SK-N-SH (cell line): Measurements from ENCODE around the gene WDR82. TPM values are rescaled to one million over a fixed set of nuclear protein-coding genes. Genes with fewer than 3 reads are reported as not detected.

ENCODE experiments used
- CTCF ChIA-PET: fragments of 300-600, 350-600 bp; formaldehyde crosslinking; extraction: SDS; loops from one replicate; lab custom pipeline; 2021; lab: Yijun Ruan, JAX
- POLR2A ChIA-PET: fragments of 350-600 bp; sonication (Branson Sonifier 250); formaldehyde crosslinking; extraction: SDS; loops from one replicate; lab custom pipeline; 2020; ENCODE audit warnings: antibody characterized with exemption, inconsistent platforms; lab: Yijun Ruan, JAX
- DNase-seq: peaks from one replicate; pipeline ENCODE4 v3.0.0; 2012
- H2AFZ ChIP-seq: fragments of 200-600 bp; sonication (generic); 2 replicates; pipeline ENCODE4 v1.8.1; 2016; ENCODE audit warnings: antibody characterized with exemption, mild to moderate bottlenecking, low read depth
- H3F3A ChIP-seq: fragments of 200-600 bp; sonication (generic); replicated peaks from 2 replicates; pipeline ENCODE3; 2016; ENCODE audit warnings: antibody characterized with exemption, mild to moderate bottlenecking; ENCODE audit not compliant: insufficient read depth
- H3K27ac ChIP-seq, 2 experiments: fragments of 200-500 bp in 1 of 2; fragments of 200-600 bp in 1 of 2; sonication (Bioruptor generic) in 1 of 2; sonication (generic), shearing (Covaris generic) in 1 of 2; 2 replicates each; pipeline versions ENCODE4 v1.5.1 to v1.6.1; 2014 to 2016; ENCODE audit warnings: low read depth in 2 of 2, inconsistent platforms in 1 of 2, low read length in 1 of 2, mild to moderate bottlenecking in 1 of 2, mixed read lengths in 1 of 2
- H3K27me3 ChIP-seq: fragments of 200-600 bp; sonication (generic), shearing (Covaris generic); 2 replicates; pipeline ENCODE4 v1.6.1; 2016; ENCODE audit warnings: mixed run types; ENCODE audit not compliant: insufficient read depth
- H3K36me3 ChIP-seq, 2 experiments: fragments of 200-500 bp in 1 of 2; fragments of 200-600 bp in 1 of 2; sonication (Bioruptor generic) in 1 of 2; sonication (generic) in 1 of 2; replicated peaks in 1 of 2; 2 replicates each; pipeline versions ENCODE3 to v1.5.1; 2014 to 2016; ENCODE audit warnings: low read length in 1 of 2, mild to moderate bottlenecking in 1 of 2; ENCODE audit not compliant: insufficient read depth in 2 of 2, control insufficient read depth in 1 of 2
- H3K4me1 ChIP-seq, 2 experiments: fragments of 200-500 bp in 1 of 2; fragments of 200-600 bp in 1 of 2; sonication (Bioruptor generic) in 1 of 2; sonication (generic), shearing (Covaris generic) in 1 of 2; 2 replicates each; pipeline versions ENCODE4 v1.5.1 to v1.6.1; 2014 to 2016; ENCODE audit warnings: low read depth in 1 of 2, low read length in 1 of 2, mixed run types in 1 of 2; ENCODE audit not compliant: insufficient read depth in 2 of 2, control insufficient read depth in 1 of 2
- H3K4me2 ChIP-seq: fragments of 200-600 bp; sonication (generic), shearing (Covaris generic); 2 replicates; pipeline ENCODE4 v1.6.1; 2017; ENCODE audit warnings: mixed run types
- H3K4me3 ChIP-seq, 2 experiments: fragments of 200-500 bp in 1 of 2; fragments of 200-600 bp in 1 of 2; sonication (Bioruptor generic) in 1 of 2; sonication (generic), shearing (Covaris generic) in 1 of 2; 2 replicates each; pipeline versions ENCODE4 v1.5.1 to v1.8.1; 2014 to 2016; ENCODE audit warnings: low read depth in 2 of 2, inconsistent platforms in 1 of 2, low read length in 1 of 2, mild to moderate bottlenecking in 1 of 2, mixed read lengths in 1 of 2, moderate library complexity in 1 of 2
- H3K79me2 ChIP-seq: fragments of 200-600 bp; sonication (generic); 2 replicates; pipeline ENCODE4 v1.8.1; 2017; ENCODE audit warnings: mild to moderate bottlenecking; ENCODE audit not compliant: insufficient read depth
- H3K9ac ChIP-seq: fragments of 200-600 bp; sonication (generic); 2 replicates; pipeline ENCODE4 v1.6.1; 2017; ENCODE audit warnings: mixed run types
- H3K9me2 ChIP-seq: fragments of 200-600 bp; sonication (generic); 2 replicates; pipeline ENCODE4 v1.6.1; 2017; ENCODE audit warnings: mixed run types
- H3K9me3 ChIP-seq: fragments of 200-600 bp; sonication (generic); 2 replicates; pipeline ENCODE4 v1.6.1; 2017; ENCODE audit warnings: mixed run types, mild to moderate bottlenecking, moderate library complexity
- H4K20me1 ChIP-seq: fragments of 200-600 bp; sonication (generic); 2 replicates; pipeline ENCODE4 v1.6.1; 2017; ENCODE audit warnings: mild to moderate bottlenecking, mixed run types; ENCODE audit not compliant: insufficient read depth
- CHD2 ChIP-seq: fragments of 150-350 bp; IDR thresholded peaks from 2 replicates; pipeline ENCODE4 v1.6.1; 2018; ENCODE audit warnings: low read length; ENCODE audit not compliant: partially characterized antibody
- EP300 ChIP-seq, 2 experiments: IDR thresholded peaks; 2 replicates each; pipeline versions ENCODE4 v1.4.0 to v1.6.1; 2012; ENCODE audit warnings: borderline replicate concordance in 1 of 2, low read depth in 1 of 2, low read length in 1 of 2
- FOXJ3 ChIP-seq: sonication (generic); formaldehyde crosslinking; IDR thresholded peaks from 2 replicates; pipeline ENCODE4 v1.5.1; 2020; ENCODE audit warnings: mild to moderate bottlenecking, missing genetic modification reagents
- FOXM1 ChIP-seq: IDR thresholded peaks from 2 replicates; pipeline ENCODE4 v1.4.0; 2012; ENCODE audit warnings: low read depth, mild to moderate bottlenecking
- JUND ChIP-seq: IDR thresholded peaks from 2 replicates; pipeline ENCODE4 v1.4.0; 2012
- NFIC ChIP-seq: IDR thresholded peaks from 2 replicates; pipeline ENCODE4 v1.4.0; 2012; ENCODE audit warnings: borderline replicate concordance
- NRF1 ChIP-seq: IDR thresholded peaks from 2 replicates; pipeline ENCODE4 v1.6.1; 2012; ENCODE audit warnings: low read depth, mild to moderate bottlenecking, low read length
- RAD21 ChIP-seq: IDR thresholded peaks from 2 replicates; pipeline ENCODE4 v1.6.1; 2012; ENCODE audit warnings: mild to moderate bottlenecking, low read length
- RCOR1 ChIP-seq: fragments of 150-350 bp; IDR thresholded peaks from 2 replicates; pipeline ENCODE4 v1.6.1; 2017; ENCODE audit warnings: antibody characterized with exemption, low read length
- RFX5 ChIP-seq: IDR thresholded peaks from 2 replicates; pipeline ENCODE4 v1.6.1; 2012; ENCODE audit warnings: mild to moderate bottlenecking, improper control_type of control experiment, low read length
- SIN3A ChIP-seq: IDR thresholded peaks from 2 replicates; pipeline ENCODE4 v1.6.1; 2012; ENCODE audit warnings: low read depth, mild to moderate bottlenecking, low read length, moderate library complexity, borderline replicate concordance
- WGBS: methylation state at CpG from one replicate; pipeline ENCODE4 v1.1.6; 2017; ENCODE audit warnings: low lambda C conversion rate; 5-methylcytosine and 5-hydroxymethylcytosine counted together
- polyA plus RNA-seq, 3 experiments: library from polyadenylated mRNA; depleted of rRNA; stranded (reverse); fragments of >200 nt; gene quantifications; 2 replicates each; pipeline ENCODE4 v1.2.3, GENCODE V29; 2012
- TF ChIP-seq, protein P1 (sequence below): fragments of 150-350 bp; IDR thresholded peaks from 2 replicates; pipeline ENCODE4 v1.6.1; 2016; ENCODE audit warnings: mild to moderate bottlenecking, low read depth, low read length

WDR82 gene
- polyA plus RNA-seq, 1 of the 3 experiments (the other 2 are of a cell fraction): 41.2 TPM

- POLR2A ChIA-PET: interaction anchor here (1.0 kb wide), 1 partner anchor 24 kb away, joined by 3 read pairs; the partner anchor contains the start of gene WDR82
- H4K20me1 ChIP-seq: no peaks in the 10 kb centered on the region
- no peaks in the 10 kb centered on the region for H3K9me2 ChIP-seq
- H3K36me3 ChIP-seq: peaks cover 45 to 64% of the 10 kb centered on the region in 2 experiments
- no peak overlapping the region for H3K4me3 ChIP-seq
- CTCF ChIA-PET: interaction anchor here (0.8 to 2.7 kb wide), 2 partner anchors 22 to 33 kb away, joined by 4 to 9 read pairs; no protein-coding TSS in a partner anchor
- no peak overlapping the region for H3K27ac ChIP-seq
- H2AFZ ChIP-seq: no peak overlapping the region
- 94% methylated on average over 10 of the region's 12 CpGs for WGBS
- no peaks in the 10 kb centered on the region for H3K27me3 ChIP-seq
- H3K9me3 ChIP-seq: no peaks in the 10 kb centered on the region
- H3K79me2 ChIP-seq: peaks cover 23% of the 10 kb centered on the region
- H3F3A ChIP-seq: peaks cover 19% of the 10 kb centered on the region
- DNase-seq: no peak
- H3K4me1 ChIP-seq: peaks cover 0 to 8% of the 10 kb centered on the region in 2 experiments; a peak in 1 of 4 replicates
- TF ChIP-seq NRF1 (no peak), NFIC (no peak), RCOR1 (no peak), RAD21 (no peak), FOXM1 (no peak), FOXJ3 (CRISPR knock-in tag) (no peak)
- H3K4me2 ChIP-seq: no peak overlapping the region
- H3K9ac ChIP-seq: no peak overlapping the region
Measured at GRCh38 chr3:52253314-52254304, 24.8 kb downstream of the WDR82 start.

- CTCF ChIA-PET: interaction anchor here (1.0 to 1.9 kb wide), 4 partner anchors 10 to 248 kb away, joined by 3 to 6 read pairs (median 4); no protein-coding TSS in a partner anchor
- no peaks in the 10 kb centered on the region for H3K27me3 ChIP-seq
- WGBS: 71% methylated on average over 1 of the region's 1 CpG
Measured at GRCh38 chr3:52250122-52250521, 28.3 kb downstream of the WDR82 start.

More at GRCh38 chr3:52250122-52250521, 28.3 kb downstream of the WDR82 start:
- peaks cover 2 to 26% of the 10 kb centered on the region in 2 experiments; a peak in 2 of 4 replicates for H3K4me1 ChIP-seq
- H3K36me3 ChIP-seq: peaks cover 19 to 32% of the 10 kb centered on the region in 2 experiments
- peaks cover 31% of the 10 kb centered on the region for H3F3A ChIP-seq
- H3K4me3 ChIP-seq: no peak overlapping the region
- TF ChIP-seq, protein P1, sequence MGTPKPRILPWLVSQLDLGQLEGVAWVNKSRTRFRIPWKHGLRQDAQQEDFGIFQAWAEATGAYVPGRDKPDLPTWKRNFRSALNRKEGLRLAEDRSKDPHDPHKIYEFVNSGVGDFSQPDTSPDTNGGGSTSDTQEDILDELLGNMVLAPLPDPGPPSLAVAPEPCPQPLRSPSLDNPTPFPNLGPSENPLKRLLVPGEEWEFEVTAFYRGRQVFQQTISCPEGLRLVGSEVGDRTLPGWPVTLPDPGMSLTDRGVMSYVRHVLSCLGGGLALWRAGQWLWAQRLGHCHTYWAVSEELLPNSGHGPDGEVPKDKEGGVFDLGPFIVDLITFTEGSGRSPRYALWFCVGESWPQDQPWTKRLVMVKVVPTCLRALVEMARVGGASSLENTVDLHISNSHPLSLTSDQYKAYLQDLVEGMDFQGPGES: no peak
- TF ChIP-seq JUND (no peak), NRF1 (no peak), CHD2 (no peak), RFX5 (no peak), EP300 (IDR thresholded peaks at IDR 0.05; ENCODE audit: borderline replicate concordance in 1 of 2, low read depth in 1 of 2, low read length in 1 of 2) (no peak), SIN3A (no peak)
- no peak for DNase-seq
- no peaks in the 10 kb centered on the region for H4K20me1 ChIP-seq
- no peak overlapping the region for H3K9ac ChIP-seq
- H3K9me3 ChIP-seq: no peaks in the 10 kb centered on the region
- no peak overlapping the region for H2AFZ ChIP-seq
- no peak overlapping the region for H3K4me2 ChIP-seq
- peaks cover 3% of the 10 kb centered on the region for H3K79me2 ChIP-seq
- H3K27ac ChIP-seq: no peak overlapping the region
- no peaks in the 10 kb centered on the region for H3K9me2 ChIP-seq
- POLR2A ChIA-PET: interaction anchor here (2.6 kb wide), 1 partner anchor 28 kb away, joined by 23 read pairs; the partner anchor contains the start of gene WDR82
